Measurements from ENCODE around the gene CYGB. TPM values are rescaled to one million over a fixed set of nuclear protein-coding genes. Genes with fewer than 3 reads are reported as not detected.

The CYGB gene
- total and polyA plus RNA-seq, 10 of the 15 experiments (the other 5 are each of a cell fraction or from before 2014, with no cell fraction given) = 0.34 TPM; not detected in 9

DNA sequence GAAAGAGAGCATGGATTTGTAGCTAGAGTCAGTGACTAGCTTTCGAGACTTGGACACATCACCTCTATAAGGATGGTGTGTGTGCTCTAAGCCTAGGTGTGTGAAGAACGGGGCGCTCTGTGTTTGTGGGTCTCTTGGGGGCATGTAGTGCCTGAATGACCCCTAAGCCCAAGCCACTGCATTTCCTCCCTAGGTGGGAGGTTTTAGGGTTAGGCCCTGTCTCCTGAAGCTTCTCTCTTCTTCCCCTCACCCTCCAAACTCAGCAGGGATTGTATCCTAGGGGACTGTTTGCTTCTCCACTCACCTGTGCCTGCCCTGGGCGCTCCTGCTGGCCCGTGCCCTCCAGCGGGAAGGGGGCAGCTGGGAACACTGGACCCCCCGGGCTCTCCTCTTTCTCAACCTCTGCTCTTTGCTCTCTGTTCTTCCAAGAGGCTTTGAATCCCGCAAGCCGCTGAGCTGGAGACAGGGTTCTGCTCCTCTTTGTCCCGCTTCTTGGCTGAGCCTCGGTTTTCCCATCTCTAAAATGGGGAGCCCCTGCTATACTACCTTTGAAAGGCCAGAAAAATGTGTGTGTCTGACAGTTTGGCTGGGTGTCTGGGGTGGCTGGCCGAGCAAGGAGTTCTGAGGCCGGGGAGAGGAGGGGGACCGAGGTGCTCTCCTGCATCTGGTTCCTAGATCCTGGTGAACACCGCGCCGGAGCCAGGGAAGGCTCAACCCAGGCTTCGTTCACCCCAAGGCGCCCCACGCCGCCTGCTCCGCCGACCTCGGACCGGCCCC is 810 bp downstream of the CYGB start:
- Histone ChIP-seq H3K27ac (ENCODE audit: control insufficient read depth, insufficient read depth) (no peak overlapping the region), H3K4me1 (ENCODE audit: control insufficient read depth, insufficient read depth, low read length) (no peaks in the 10 kb centered on the region), H3K36me3 (ENCODE audit: control insufficient read depth in 2 of 2, insufficient read depth in 2 of 2, low read length in 1 of 2) (no peaks in the 10 kb centered on the region), H3K4me2 (ENCODE audit: control insufficient read depth, insufficient read depth) (no peak overlapping the region), H4K20me1 (ENCODE audit: control insufficient read depth, insufficient read depth) (no peaks in the 10 kb centered on the region), H3K27me3 (replicated peaks in 1 of 2; ENCODE audit: control insufficient read depth in 2 of 2, insufficient read depth in 2 of 2, low read length in 1 of 2) (peaks cover 5 to 6% of the 10 kb centered on the region in 2 experiments), H2AFZ (ENCODE audit: control insufficient read depth, low read depth, low read length) (no peak overlapping the region), H3K9me3 (replicated peaks; ENCODE audit: control insufficient read depth, insufficient read depth, low read length) (no peaks in the 10 kb centered on the region), H3K9ac (ENCODE audit: control insufficient read depth, insufficient read depth, low read length) (no peak overlapping the region), H3K79me2 (ENCODE audit: control insufficient read depth, insufficient read depth, low read length) (no peaks in the 10 kb centered on the region), H3K4me3 (no peak overlapping the region)
- RAD21 ChIA-PET (ENCODE audit: unreplicated experiment) = no interaction called here
- in situ Hi-C loops (cut with MboI) = no loop called here
- CTCF ChIA-PET = interaction anchor here (0.6 to 1.2 kb wide), 3 partner anchors 10 to 522 kb away, joined by 3 to 4 read pairs (median 3); no protein-coding TSS in a partner anchor
- WGBS (ENCODE audit: insufficient coverage, insufficient replicate concordance, low lambda C conversion rate, missing lambda C conversion rate) = 67% methylated on average over 25 of the region's 25 CpGs
- intact Hi-C loops (cut with micrococcal nuclease; ENCODE audit: unreplicated experiment) = no loop called here
- POLR2A ChIA-PET = no interaction called here
- SMC1A ChIA-PET (ENCODE audit: uncharacterized antibody, unreplicated experiment) = interaction anchor here (1.0 kb wide), 2 partner anchors 9 to 14 kb away, joined by 3 to 5 read pairs; no protein-coding TSS in a partner anchor
- no peak for DNase-seq (ENCODE audit: low read depth, low spot score)
- no peak for FAIRE-seq
- ATAC-seq = no peak
- BruUV-seq (replicated peaks) = no TSS peak
- TF ChIP-seq ASH2L (IDR thresholded peaks at IDR 0.05; ENCODE audit: borderline replicate concordance, low read depth) (no peak), POU2F2 (IDR thresholded peaks at IDR 0.05; ENCODE audit: borderline replicate concordance, low read depth, low read length) (no peak), GATAD2B (conservative IDR thresholded peaks at IDR 0.05; ENCODE audit: low read depth) (no peak)

DNA sequence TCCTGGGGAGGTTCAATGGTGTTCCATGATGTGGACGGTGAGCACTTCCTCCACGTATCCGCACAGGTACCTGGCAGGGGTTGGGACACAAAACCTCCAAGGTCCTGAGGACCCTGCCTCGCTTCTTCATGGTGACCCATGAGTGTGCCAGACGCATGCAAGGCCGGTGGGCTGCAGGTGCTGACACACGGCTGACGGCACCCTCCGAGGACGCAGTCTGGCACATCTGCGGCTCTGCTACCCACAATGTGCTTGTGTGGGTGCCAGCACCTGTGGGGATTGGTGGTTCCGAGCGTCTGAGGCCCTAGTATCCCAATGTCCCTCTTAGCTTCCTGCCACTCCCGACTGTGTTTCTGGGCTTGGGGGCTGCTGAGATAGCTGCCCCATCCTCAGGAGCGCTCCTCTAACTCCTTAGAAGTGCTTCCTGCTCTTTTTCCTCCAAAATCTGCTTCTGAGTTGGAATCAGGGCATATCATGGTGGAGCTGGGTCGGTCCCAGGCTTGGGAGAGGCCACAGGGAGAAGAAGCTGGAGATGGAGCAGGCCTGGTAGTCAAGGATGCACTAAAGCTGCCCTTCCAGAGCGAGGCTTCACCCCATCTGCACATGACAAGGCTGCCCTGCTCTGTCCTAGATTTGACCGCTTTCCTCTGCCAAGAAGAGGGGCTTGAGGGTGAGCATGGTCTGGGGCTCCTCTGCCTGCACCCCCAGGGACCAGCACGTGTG is 1.6 kb downstream of the CYGB start:
- DNase-seq (ENCODE audit: low read depth, low spot score) (no peak), FAIRE-seq (no peak), ATAC-seq (no peak)
- Histone ChIP-seq H3K27ac (ENCODE audit: control insufficient read depth, insufficient read depth) (no peak overlapping the region), H3K9ac (ENCODE audit: control insufficient read depth, insufficient read depth, low read length) (no peak overlapping the region), H3K4me1 (ENCODE audit: control insufficient read depth, insufficient read depth, low read length) (no peaks in the 10 kb centered on the region), H3K9me3 (replicated peaks; ENCODE audit: control insufficient read depth, insufficient read depth, low read length) (no peaks in the 10 kb centered on the region), H2AFZ (ENCODE audit: control insufficient read depth, low read depth, low read length) (no peak overlapping the region), H3K79me2 (ENCODE audit: control insufficient read depth, insufficient read depth, low read length) (no peaks in the 10 kb centered on the region), H3K4me2 (ENCODE audit: control insufficient read depth, insufficient read depth) (no peak overlapping the region), H3K27me3 (replicated peaks in 1 of 2; ENCODE audit: control insufficient read depth in 2 of 2, insufficient read depth in 2 of 2, low read length in 1 of 2) (peaks cover 5 to 6% of the 10 kb centered on the region in 2 experiments), H4K20me1 (ENCODE audit: control insufficient read depth, insufficient read depth) (no peaks in the 10 kb centered on the region), H3K36me3 (ENCODE audit: control insufficient read depth in 2 of 2, insufficient read depth in 2 of 2, low read length in 1 of 2) (no peaks in the 10 kb centered on the region), H3K4me3 (no peak overlapping the region)
- ChIA-PET CTCF (interaction anchor here (0.6 to 1.2 kb wide), 3 partner anchors 11 to 523 kb away, joined by 3 to 4 read pairs (median 3); no protein-coding TSS in a partner anchor), RAD21 (ENCODE audit: unreplicated experiment) (no interaction called here), SMC1A (ENCODE audit: uncharacterized antibody, unreplicated experiment) (interaction anchor here (1.0 kb wide), 2 partner anchors 9 to 13 kb away, joined by 3 to 5 read pairs; no protein-coding TSS in a partner anchor), POLR2A (no interaction called here)
- BruUV-seq (replicated peaks) = no TSS peak
- intact Hi-C loops (cut with micrococcal nuclease; ENCODE audit: unreplicated experiment) (no loop called here), in situ Hi-C loops (cut with MboI) (no loop called here)
- 32% methylated on average over 19 of the region's 19 CpGs for WGBS (ENCODE audit: insufficient coverage, insufficient replicate concordance, low lambda C conversion rate, missing lambda C conversion rate)
- no peak for TF ChIP-seq STAT3 (IDR thresholded peaks at IDR 0.05; ENCODE audit: low read depth, low read length)
- TF ChIP-seq, protein P1, sequence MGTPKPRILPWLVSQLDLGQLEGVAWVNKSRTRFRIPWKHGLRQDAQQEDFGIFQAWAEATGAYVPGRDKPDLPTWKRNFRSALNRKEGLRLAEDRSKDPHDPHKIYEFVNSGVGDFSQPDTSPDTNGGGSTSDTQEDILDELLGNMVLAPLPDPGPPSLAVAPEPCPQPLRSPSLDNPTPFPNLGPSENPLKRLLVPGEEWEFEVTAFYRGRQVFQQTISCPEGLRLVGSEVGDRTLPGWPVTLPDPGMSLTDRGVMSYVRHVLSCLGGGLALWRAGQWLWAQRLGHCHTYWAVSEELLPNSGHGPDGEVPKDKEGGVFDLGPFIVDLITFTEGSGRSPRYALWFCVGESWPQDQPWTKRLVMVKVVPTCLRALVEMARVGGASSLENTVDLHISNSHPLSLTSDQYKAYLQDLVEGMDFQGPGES (IDR thresholded peaks at IDR 0.05) = no peak
- no peak for TF ChIP-seq BMI1 (IDR thresholded peaks at IDR 0.05; ENCODE audit: borderline replicate concordance)
- TF ChIP-seq, protein P2, sequence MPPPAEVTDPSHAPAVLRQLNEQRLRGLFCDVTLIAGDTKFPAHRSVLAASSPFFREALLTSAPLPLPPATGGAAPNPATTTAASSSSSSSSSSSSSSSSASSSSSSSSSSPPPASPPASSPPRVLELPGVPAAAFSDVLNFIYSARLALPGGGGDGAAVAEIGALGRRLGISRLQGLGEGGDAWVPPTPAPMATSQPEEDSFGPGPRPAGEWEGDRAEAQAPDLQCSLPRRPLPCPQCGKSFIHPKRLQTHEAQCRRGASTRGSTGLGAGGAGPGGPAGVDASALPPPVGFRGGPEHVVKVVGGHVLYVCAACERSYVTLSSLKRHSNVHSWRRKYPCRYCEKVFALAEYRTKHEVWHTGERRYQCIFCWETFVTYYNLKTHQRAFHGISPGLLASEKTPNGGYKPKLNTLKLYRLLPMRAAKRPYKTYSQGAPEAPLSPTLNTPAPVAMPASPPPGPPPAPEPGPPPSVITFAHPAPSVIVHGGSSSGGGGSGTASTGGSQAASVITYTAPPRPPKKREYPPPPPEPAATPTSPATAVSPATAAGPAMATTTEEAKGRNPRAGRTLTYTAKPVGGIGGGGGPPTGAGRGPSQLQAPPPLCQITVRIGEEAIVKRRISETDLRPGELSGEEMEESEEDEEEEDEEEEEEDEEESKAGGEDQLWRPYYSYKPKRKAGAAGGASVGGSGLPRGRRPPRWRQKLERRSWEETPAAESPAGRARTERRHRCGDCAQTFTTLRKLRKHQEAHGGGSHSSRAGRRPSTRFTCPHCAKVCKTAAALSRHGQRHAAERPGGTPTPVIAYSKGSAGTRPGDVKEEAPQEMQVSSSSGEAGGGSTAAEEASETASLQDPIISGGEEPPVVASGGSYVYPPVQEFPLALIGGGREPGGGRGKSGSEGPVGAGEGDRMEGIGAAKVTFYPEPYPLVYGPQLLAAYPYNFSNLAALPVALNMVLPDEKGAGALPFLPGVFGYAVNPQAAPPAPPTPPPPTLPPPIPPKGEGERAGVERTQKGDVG (CRISPR knock-in tag; IDR thresholded peaks at IDR 0.05) = no peak
- no peak for TF ChIP-seq MXI1 (IDR thresholded peaks at IDR 0.05; ENCODE audit: low read depth, low read length)
- TF ChIP-seq, protein P3, sequence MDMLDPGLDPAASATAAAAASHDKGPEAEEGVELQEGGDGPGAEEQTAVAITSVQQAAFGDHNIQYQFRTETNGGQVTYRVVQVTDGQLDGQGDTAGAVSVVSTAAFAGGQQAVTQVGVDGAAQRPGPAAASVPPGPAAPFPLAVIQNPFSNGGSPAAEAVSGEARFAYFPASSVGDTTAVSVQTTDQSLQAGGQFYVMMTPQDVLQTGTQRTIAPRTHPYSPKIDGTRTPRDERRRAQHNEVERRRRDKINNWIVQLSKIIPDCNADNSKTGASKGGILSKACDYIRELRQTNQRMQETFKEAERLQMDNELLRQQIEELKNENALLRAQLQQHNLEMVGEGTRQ (IDR thresholded peaks at IDR 0.05; ENCODE audit: borderline replicate concordance, low read depth, low read length) = no peak
- TF ChIP-seq SMAD5 (IDR thresholded peaks at IDR 0.05; ENCODE audit: low read depth) = no peak
